MM.1S (cell line): ENCODE data around the gene GPR17.

Experiments used
- CTCF ChIP-seq: fragments of 300-600 bp; sonication (generic); IDR thresholded peaks from 2 replicates; pipeline ENCODE4 v1.5.1; 2016; ENCODE audit warnings: antibody characterized with exemption, low read length, mixed read lengths
- EZH2 ChIP-seq: fragments of 300-600 bp; sonication (generic); optimal IDR thresholded peaks from 2 replicates; pipeline ENCODE3; 2017; ENCODE audit warnings: low read depth, mild to moderate bottlenecking, antibody characterized with exemption, low read length, mixed read lengths

DNA sequence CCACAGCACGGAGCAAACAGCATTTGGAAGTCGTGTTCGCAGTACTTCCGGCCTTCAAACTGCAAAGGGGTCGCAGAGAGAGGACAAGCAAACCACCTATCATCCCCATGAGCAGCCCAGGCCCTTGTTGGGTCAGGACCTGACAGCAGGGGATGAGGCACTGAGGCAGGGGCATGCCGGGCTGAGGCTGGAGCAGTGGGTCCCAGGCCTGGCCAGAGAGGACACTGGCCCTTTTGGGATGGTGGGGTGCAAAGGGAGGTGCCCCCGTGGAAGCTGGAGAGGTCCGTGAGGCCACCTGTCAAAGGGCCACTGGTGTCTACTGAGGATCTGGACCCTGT lies 8.9 kb downstream of the GPR17 start:
- TF ChIP-seq CTCF (no peak), EZH2 (no peak)
